HG03432 (cell line): ENCODE measurements around the gene ACAP3.
"Not testable (repeated sequence)": the region's sequence is repeated elsewhere in the genome, so short reads cannot be mapped to it uniquely, and the experiment has no call there.

ENCODE experiments used
- ATAC-seq: cut with Tn5 transposase; IDR thresholded peaks from one replicate; pipeline ENCODE4 v1.9.1; 2021; ENCODE audit warnings: mild to moderate bottlenecking, moderate library complexity; ENCODE audit not compliant: unreplicated experiment

Gene ACAP3

GRCh38 chr1:1268284-1268682 is 39.4 kb downstream of the ACAP3 start:
- ATAC-seq: no peak

GRCh38 chr1:1267488-1268283 is 40.0 kb downstream of the ACAP3 start:
- ATAC-seq: no peak

GRCh38 chr1:1264868-1265272 is 42.9 kb downstream of the ACAP3 start:
- ATAC-seq: no peak

GRCh38 chr1:1264026-1264425 is 43.7 kb downstream of the ACAP3 start:
- ATAC-seq: no peak

GRCh38 chr1:1262758-1263157 is 45.0 kb downstream of the ACAP3 start:
- ATAC-seq: no peak

- no peak for ATAC-seq
Observed at GRCh38 chr1:1262071-1262470, 45.7 kb downstream of the ACAP3 start.

- ATAC-seq: no peak
Observed at GRCh38 chr1:1260843-1261560, 46.7 kb downstream of the ACAP3 start.

- ATAC-seq: no peak
Observed at GRCh38 chr1:1259951-1260600, 47.7 kb downstream of the ACAP3 start.

GRCh38 chr1:1259540-1259939 is 48.2 kb downstream of the ACAP3 start:
- ATAC-seq: no peak

- no peak for ATAC-seq
Observed at GRCh38 chr1:1259119-1259488, 48.6 kb downstream of the ACAP3 start.

GRCh38 chr1:1256956-1257871 is 50.5 kb downstream of the ACAP3 start:
- no peak for ATAC-seq

- no peak for ATAC-seq
Observed at GRCh38 chr1:1255611-1256010, 52.1 kb downstream of the ACAP3 start.

GRCh38 chr1:1255078-1255477 is 52.7 kb downstream of the ACAP3 start:
- ATAC-seq: no peak

- no peak for ATAC-seq
Observed at GRCh38 chr1:1254667-1254998, 53.1 kb downstream of the ACAP3 start.

- no peak for ATAC-seq
Observed at GRCh38 chr1:1253972-1254666, 53.6 kb downstream of the ACAP3 start.

GRCh38 chr1:1253314-1253713 is 54.4 kb downstream of the ACAP3 start:
- ATAC-seq: no peak

- peak; percentile 66 for ATAC-seq
Observed at GRCh38 chr1:1250786-1251284, 56.9 kb downstream of the ACAP3 start.

- not testable (repeated sequence) for ATAC-seq
Observed at GRCh38 chr1:1248009-1248913, 59.5 kb downstream of the ACAP3 start.

GRCh38 chr1:1247341-1247913 is 60.3 kb downstream of the ACAP3 start:
- no peak for ATAC-seq
